Keratinocyte (primary cell): ENCODE measurements around the gene LAMA2. TPM values are rescaled to one million over a fixed set of nuclear protein-coding genes. Genes with fewer than 3 reads are reported as not detected.

ENCODE experiments used
- DNase-seq: peaks from one replicate; pipeline ENCODE4 v3.0.0-alpha.2; 2011; ENCODE audit warnings: low read depth, missing footprints, low spot score
- FAIRE-seq: peaks from 2 replicates; lab custom pipeline; 2011; peaks lifted over from hg19 to GRCh38; lab: Jason Lieb, UNC
- H2AFZ ChIP-seq: 2 replicates; pipeline ENCODE4 v1.6.0; 2012; ENCODE audit warnings: low read length, control low read depth, inconsistent platforms; ENCODE audit not compliant: control insufficient read depth
- H3K27ac ChIP-seq: 2 replicates; pipeline ENCODE4 v1.5.1; 2011; ENCODE audit warnings: low read length; ENCODE audit not compliant: control insufficient read depth, insufficient read depth
- H3K27me3 ChIP-seq: 3 replicates; pipeline ENCODE4 v1.6.0; 2011; ENCODE audit warnings: low read length; ENCODE audit not compliant: control insufficient read depth, insufficient read depth; ENCODE audit errors: extremely low read depth
- H3K36me3 ChIP-seq, 2 experiments: 2 replicates in 1 of 2; 3 replicates in 1 of 2; pipeline ENCODE4 v1.5.1; 2011; ENCODE audit warnings: low read length in 2 of 2, mild to moderate bottlenecking in 1 of 2; ENCODE audit not compliant: control insufficient read depth in 2 of 2, insufficient read depth in 2 of 2; ENCODE audit errors: extremely low read depth in 1 of 2
- H3K4me1 ChIP-seq: 3 replicates; pipeline ENCODE4 v1.5.1; 2011; ENCODE audit warnings: low read length; ENCODE audit not compliant: control insufficient read depth, insufficient read depth; ENCODE audit errors: extremely low read depth
- H3K4me2 ChIP-seq: 3 replicates; pipeline ENCODE4 v1.6.0; 2011; ENCODE audit warnings: low read depth, low read length; ENCODE audit not compliant: control insufficient read depth, insufficient read depth; ENCODE audit errors: extremely low read depth
- H3K4me3 ChIP-seq, 3 experiments: fragments of 200-600 bp in 1 of 3; sonication (generic) in 1 of 3; 2 replicates in 2 of 3; 3 replicates in 1 of 3; pipeline ENCODE4 v1.5.1; 2011 to 2016; ENCODE audit warnings: low read length in 3 of 3, mild to moderate bottlenecking in 3 of 3, control low read depth in 2 of 3, inconsistent platforms in 1 of 3, low read depth in 1 of 3, mixed read lengths in 1 of 3, mixed run types in 1 of 3, moderate library complexity in 1 of 3; ENCODE audit not compliant: control insufficient read depth in 2 of 3, insufficient read depth in 2 of 3; ENCODE audit errors: extremely low read depth in 1 of 3
- H3K79me2 ChIP-seq: 2 replicates; pipeline ENCODE4 v1.6.0; 2012; ENCODE audit warnings: low read length; ENCODE audit not compliant: control insufficient read depth, insufficient read depth
- H3K9ac ChIP-seq: 3 replicates; pipeline ENCODE4 v1.6.0; 2011; ENCODE audit warnings: low read length; ENCODE audit not compliant: control insufficient read depth, insufficient read depth; ENCODE audit errors: extremely low read depth
- H3K9me1 ChIP-seq: 3 replicates; pipeline ENCODE4 v1.6.0; 2011; ENCODE audit warnings: low read length; ENCODE audit not compliant: control insufficient read depth, insufficient read depth; ENCODE audit errors: extremely low read depth
- H3K9me3 ChIP-seq: 2 replicates; pipeline ENCODE4 v1.5.1; 2012; ENCODE audit warnings: low read depth, low read length; ENCODE audit not compliant: control insufficient read depth
- H4K20me1 ChIP-seq: 3 replicates; pipeline ENCODE4 v1.6.0; 2011; ENCODE audit warnings: low read length; ENCODE audit not compliant: control insufficient read depth, insufficient read depth; ENCODE audit errors: extremely low read depth
- CTCF ChIP-seq, 3 experiments: IDR thresholded peaks in 1 of 3; conservative IDR thresholded peaks in 1 of 3; optimal IDR thresholded peaks in 1 of 3; 2 replicates in 2 of 3; 3 replicates in 1 of 3; pipeline versions ENCODE3 to v1.5.1; 2011; ENCODE audit warnings: low read length in 3 of 3, mild to moderate bottlenecking in 3 of 3, moderate library complexity in 2 of 3, control low read depth in 1 of 3, inconsistent platforms in 1 of 3; ENCODE audit not compliant: insufficient read depth in 2 of 3; ENCODE audit errors: extremely low read depth in 1 of 3
- EZH2 ChIP-seq: IDR thresholded peaks from one replicate; pipeline ENCODE4 v1.6.1; 2012; ENCODE audit warnings: inconsistent platforms, mild to moderate bottlenecking, low read length, moderate library complexity
- dilution Hi-C: fragments of 300-500 bp; cut with MboI; formaldehyde crosslinking; loops from one replicate; pipeline ENCODE4 v1.7.0; 2020; ENCODE audit warnings: low sequenced_read_pairs; ENCODE audit not compliant: extremely low pct_ligation_motif_present
- polyA plus RNA-seq, 5 experiments: library from polyadenylated mRNA; depleted of rRNA in 3 of 5; stranded (reverse) in 3 of 5; stranded (forward) in 1 of 5; unstranded in 1 of 5; fragments of >200 nt; gene quantifications; 1 replicate in 1 of 5; 2 replicates in 3 of 5; 3 replicates in 1 of 5; pipeline versions ENCODE4 v1.2.1 to v1.2.3, GENCODE V29; 2011 to 2012; ENCODE audit warnings: missing spikeins in 2 of 5, low read depth in 1 of 5, low replicate concordance in 1 of 5

Gene LAMA2
- polyA plus RNA-seq, 1 donor (not counting 4 experiments of a cell fraction or from before 2014, with no cell fraction given), result 1.4 TPM

- Histone ChIP-seq H3K27me3 (no peaks in the 10 kb centered on the region), H3K9me1 (no peaks in the 10 kb centered on the region), H3K79me2 (no peaks in the 10 kb centered on the region), H3K4me3 (no peak overlapping the region), H4K20me1 (no peaks in the 10 kb centered on the region), H2AFZ (no peak overlapping the region), H3K9me3 (no peaks in the 10 kb centered on the region), H3K4me1 (peaks cover 18% of the 10 kb centered on the region), H3K27ac (no peak overlapping the region), H3K36me3 (no peaks in the 10 kb centered on the region), H3K9ac (no peak overlapping the region), H3K4me2 (no peak overlapping the region)
- TF ChIP-seq CTCF (optimal IDR thresholded peaks at IDR 0.05 in 1 of 3, IDR thresholded peaks at IDR 0.05 in 1 of 3, conservative IDR thresholded peaks at IDR 0.05 in 1 of 3; ENCODE audit: extremely low read depth in 1 of 3, insufficient read depth in 2 of 3, low read length in 3 of 3) (no peak), EZH2 (no peak)
- dilution Hi-C loops, result no loop called here
- no peak for FAIRE-seq
- no peak for DNase-seq
These were observed 602.8 kb downstream of the LAMA2 start for GRCh38 chr6:129485746-129486145.

GRCh38 chr6:129486327-129486726 lies 603.4 kb downstream of the LAMA2 start:
- no peaks in the 10 kb centered on the region for H3K9me3 ChIP-seq
- no peak overlapping the region for H3K9ac ChIP-seq
- no peaks in the 10 kb centered on the region for H3K79me2 ChIP-seq
- H4K20me1 ChIP-seq, result no peaks in the 10 kb centered on the region
- no peak overlapping the region for H3K27ac ChIP-seq
- no peak overlapping the region for H3K4me3 ChIP-seq
- no peaks in the 10 kb centered on the region for H3K9me1 ChIP-seq
- no peaks in the 10 kb centered on the region for H3K27me3 ChIP-seq
- no peak overlapping the region for H3K4me2 ChIP-seq
- FAIRE-seq, result no peak
- TF ChIP-seq EZH2 (no peak), CTCF (optimal IDR thresholded peaks at IDR 0.05 in 1 of 3, IDR thresholded peaks at IDR 0.05 in 1 of 3, conservative IDR thresholded peaks at IDR 0.05 in 1 of 3; ENCODE audit: extremely low read depth in 1 of 3, insufficient read depth in 2 of 3, low read length in 3 of 3) (no peak)
- dilution Hi-C loops, result no loop called here
- DNase-seq, result no peak
- H3K4me1 ChIP-seq, result peaks cover 22% of the 10 kb centered on the region
- H2AFZ ChIP-seq, result no peak overlapping the region
- H3K36me3 ChIP-seq, result no peaks in the 10 kb centered on the region
